HT-29 (cell line): ENCODE results near the gene MB. TPM values are rescaled to one million over a fixed set of nuclear protein-coding genes. Genes with fewer than 3 reads are reported as not detected.

ENCODE experiments used
- DNase-seq: peaks from one replicate; pipeline ENCODE4 v3.0.0-alpha.2; 2015; ENCODE audit warnings: low spot score
- total RNA-seq: library from RNA; depleted of rRNA; stranded (reverse); fragments of >200 nt; shearing (Covaris generic); gene quantifications from 2 replicates; pipeline ENCODE4 v1.2.3, GENCODE V29; 2014

The MB gene
- total RNA-seq, 1 experiment from 2014 or later: 0.79 TPM

GRCh38 chr22:35618427-35619223 lies 1.5 kb upstream of the MB start:
- DNase-seq: no peak

- no peak for DNase-seq
Measured at GRCh38 chr22:35616043-35616442, 1.1 kb downstream of the MB start.

GRCh38 chr22:35615156-35615555 lies 2.0 kb downstream of the MB start:
- no peak for DNase-seq

GRCh38 chr22:35614404-35614803 lies 2.7 kb downstream of the MB start:
- DNase-seq: no peak

GRCh38 chr22:35612903-35613302 lies 4.2 kb downstream of the MB start:
- no peak for DNase-seq

GRCh38 chr22:35611891-35612576 lies 5.1 kb downstream of the MB start:
- no peak for DNase-seq

GRCh38 chr22:35611200-35611890 lies 5.8 kb downstream of the MB start:
- DNase-seq: no peak

GRCh38 chr22:35610741-35611140 lies 6.4 kb downstream of the MB start:
- DNase-seq: no peak

- no peak for DNase-seq
Measured at GRCh38 chr22:35609761-35610160, 7.4 kb downstream of the MB start.

- no peak for DNase-seq
Measured at GRCh38 chr22:35609261-35609660, 7.9 kb downstream of the MB start.

GRCh38 chr22:35608088-35608487 lies 9.0 kb downstream of the MB start:
- DNase-seq: no peak

- DNase-seq: no peak
Measured at GRCh38 chr22:35606916-35607315, 10.2 kb downstream of the MB start.

- no peak for DNase-seq
Measured at GRCh38 chr22:35605851-35606481, 11.2 kb downstream of the MB start.

GRCh38 chr22:35605369-35605680 lies 11.8 kb downstream of the MB start:
- DNase-seq: no peak

GRCh38 chr22:35604621-35605368 lies 12.3 kb downstream of the MB start:
- peak; percentile 18 for DNase-seq

GRCh38 chr22:35601743-35602615 lies 15.2 kb downstream of the MB start:
- DNase-seq: peak; percentile 41

GRCh38 chr22:35601013-35601580 lies 16.0 kb downstream of the MB start:
- no peak for DNase-seq

- DNase-seq: no peak
Measured at GRCh38 chr22:35600476-35600875, 16.7 kb downstream of the MB start.

GRCh38 chr22:35599364-35599763 lies 17.8 kb downstream of the MB start:
- no peak for DNase-seq

GRCh38 chr22:35598396-35598710 lies 18.8 kb downstream of the MB start:
- no peak for DNase-seq
